Osteocyte (in vitro differentiated cells): ENCODE data around the gene NCKAP1. TPM values are rescaled to one million over a fixed set of nuclear protein-coding genes. Genes with fewer than 3 reads are reported as not detected.

Source experiments
- DNase-seq: peaks from one replicate; pipeline ENCODE4 v3.0.0; 2021; ENCODE audit warnings: mixed read lengths; ENCODE audit not compliant: unreplicated experiment; ENCODE audit errors: extremely low spot score
- H3K27ac Mint-ChIP-seq: one replicate; pipeline ENCODE4 v1.8.0; 2021; ENCODE audit warnings: mild to moderate bottlenecking, mixed read lengths; ENCODE audit not compliant: unreplicated experiment
- H3K27me3 Mint-ChIP-seq: one replicate; pipeline ENCODE4 v1.8.0; 2021; ENCODE audit warnings: mixed read lengths; ENCODE audit not compliant: unreplicated experiment
- H3K36me3 Mint-ChIP-seq: one replicate; pipeline ENCODE4 v1.8.0; 2021; ENCODE audit warnings: mixed read lengths; ENCODE audit not compliant: unreplicated experiment
- H3K4me1 Mint-ChIP-seq: one replicate; pipeline ENCODE4 v1.8.0; 2021; ENCODE audit warnings: mixed read lengths; ENCODE audit not compliant: unreplicated experiment
- H3K4me3 Mint-ChIP-seq: one replicate; pipeline ENCODE4 v1.8.0; 2021; ENCODE audit warnings: mild to moderate bottlenecking, moderate library complexity, mixed read lengths; ENCODE audit not compliant: unreplicated experiment
- H3K9me3 Mint-ChIP-seq: one replicate; pipeline ENCODE4 v1.8.0; 2021; ENCODE audit warnings: mixed read lengths; ENCODE audit not compliant: unreplicated experiment
- total RNA-seq: library from RNA; stranded (reverse); gene quantifications from 2 replicates; pipeline ENCODE4 v1.2.1, GENCODE V29; 2021
- TF ChIP-seq, protein P1 (sequence below): fragments of 200-600 bp; sonication (generic); IDR thresholded peaks from 2 replicates; pipeline ENCODE4 v1.5.0; 2021; ENCODE audit warnings: antibody characterized with exemption, mild to moderate bottlenecking, moderate library complexity

NCKAP1 gene
- total RNA-seq, 1 donor from 2014 or later = 165 TPM

DNA sequence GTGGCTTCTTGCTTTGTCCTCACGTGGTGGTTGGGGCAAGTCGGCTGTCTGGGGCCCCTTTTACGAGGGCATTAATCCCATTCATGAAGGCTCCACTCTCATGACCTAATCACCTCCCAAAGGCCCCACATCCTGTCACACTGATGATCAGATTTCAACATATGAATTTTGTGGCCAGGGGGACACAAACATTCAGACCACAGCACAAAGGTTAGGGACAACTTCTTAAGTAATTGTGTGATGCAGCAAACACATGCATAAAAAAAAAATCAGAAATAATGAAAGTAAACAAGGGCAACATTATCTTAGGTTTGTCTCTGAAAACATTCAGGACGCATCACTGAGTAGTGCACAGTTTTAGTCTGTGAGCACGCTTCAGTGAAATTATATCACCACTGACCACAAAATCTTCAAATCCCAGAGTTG lies 117.6 kb downstream of the NCKAP1 start:
- no peaks in the 10 kb centered on the region for H3K27me3 Mint-ChIP-seq
- H3K27ac Mint-ChIP-seq = no peak overlapping the region
- peaks cover 4% of the 10 kb centered on the region for H3K9me3 Mint-ChIP-seq
- no peak for DNase-seq
- peaks cover 44% of the 10 kb centered on the region for H3K36me3 Mint-ChIP-seq
- TF ChIP-seq, protein P1, sequence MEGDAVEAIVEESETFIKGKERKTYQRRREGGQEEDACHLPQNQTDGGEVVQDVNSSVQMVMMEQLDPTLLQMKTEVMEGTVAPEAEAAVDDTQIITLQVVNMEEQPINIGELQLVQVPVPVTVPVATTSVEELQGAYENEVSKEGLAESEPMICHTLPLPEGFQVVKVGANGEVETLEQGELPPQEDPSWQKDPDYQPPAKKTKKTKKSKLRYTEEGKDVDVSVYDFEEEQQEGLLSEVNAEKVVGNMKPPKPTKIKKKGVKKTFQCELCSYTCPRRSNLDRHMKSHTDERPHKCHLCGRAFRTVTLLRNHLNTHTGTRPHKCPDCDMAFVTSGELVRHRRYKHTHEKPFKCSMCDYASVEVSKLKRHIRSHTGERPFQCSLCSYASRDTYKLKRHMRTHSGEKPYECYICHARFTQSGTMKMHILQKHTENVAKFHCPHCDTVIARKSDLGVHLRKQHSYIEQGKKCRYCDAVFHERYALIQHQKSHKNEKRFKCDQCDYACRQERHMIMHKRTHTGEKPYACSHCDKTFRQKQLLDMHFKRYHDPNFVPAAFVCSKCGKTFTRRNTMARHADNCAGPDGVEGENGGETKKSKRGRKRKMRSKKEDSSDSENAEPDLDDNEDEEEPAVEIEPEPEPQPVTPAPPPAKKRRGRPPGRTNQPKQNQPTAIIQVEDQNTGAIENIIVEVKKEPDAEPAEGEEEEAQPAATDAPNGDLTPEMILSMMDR = no peak
- H3K4me3 Mint-ChIP-seq = no peak overlapping the region
- peaks cover 38% of the 10 kb centered on the region for H3K4me1 Mint-ChIP-seq

DNA sequence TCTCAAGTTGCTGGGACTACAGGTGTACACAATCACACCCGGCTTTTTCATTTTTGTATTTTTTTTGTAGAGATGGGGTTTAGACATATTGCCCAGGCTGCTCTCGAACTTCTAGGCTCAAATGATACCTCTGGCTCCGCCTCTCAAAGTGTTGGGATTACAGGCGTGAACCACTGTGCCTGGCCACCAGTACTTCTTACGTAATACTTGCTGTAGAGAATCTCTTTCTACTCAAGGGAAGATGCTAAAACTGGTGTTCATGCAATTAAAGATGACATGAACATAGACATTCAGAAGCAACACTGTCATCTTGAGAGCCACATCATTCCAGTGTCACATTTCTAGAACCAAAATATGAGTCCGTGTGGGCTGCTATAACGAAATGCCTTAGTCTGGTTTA lies 118.2 kb downstream of the NCKAP1 start:
- TF ChIP-seq, protein P1 = no peak
- Mint-ChIP-seq H3K27ac (no peak overlapping the region), H3K4me1 (peaks cover 42% of the 10 kb centered on the region), H3K9me3 (peaks cover 4% of the 10 kb centered on the region), H3K4me3 (no peak overlapping the region), H3K36me3 (peaks cover 42% of the 10 kb centered on the region), H3K27me3 (no peaks in the 10 kb centered on the region)
- DNase-seq = no peak

DNA sequence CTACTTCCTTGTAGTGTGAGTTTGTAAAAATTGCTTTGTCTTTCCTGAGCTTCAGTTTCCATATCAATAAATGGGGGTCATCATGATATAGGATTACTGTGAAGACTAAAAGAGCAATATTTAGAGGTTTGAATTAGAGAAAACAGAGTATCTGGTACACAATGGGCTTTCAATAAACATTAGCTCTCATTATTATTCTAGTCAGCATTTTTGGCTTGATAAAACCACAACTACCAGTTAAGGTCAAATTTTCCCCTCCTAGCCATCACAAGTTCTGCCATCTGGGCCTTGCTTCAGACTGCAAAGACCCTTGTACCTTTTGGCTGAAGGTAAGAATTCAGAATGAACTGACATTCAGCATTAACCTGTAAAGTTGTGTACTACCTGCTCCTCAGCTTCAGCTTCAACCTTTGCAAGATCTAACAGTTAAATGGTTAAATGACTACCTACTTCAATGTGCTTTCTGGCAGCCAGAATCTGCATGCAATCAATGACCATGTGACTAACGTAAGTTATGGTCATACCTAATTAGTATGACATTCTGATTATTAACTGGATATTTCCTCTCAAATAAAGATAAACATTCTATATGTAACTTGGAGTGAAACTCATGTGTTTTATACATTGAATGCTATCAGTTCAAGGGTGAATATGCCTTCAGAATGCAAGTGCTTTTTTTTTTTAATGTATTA lies 119.2 kb downstream of the NCKAP1 start:
- H3K36me3 Mint-ChIP-seq = peaks cover 35% of the 10 kb centered on the region
- H3K9me3 Mint-ChIP-seq = peaks cover 4% of the 10 kb centered on the region
- peaks cover 48% of the 10 kb centered on the region for H3K4me1 Mint-ChIP-seq
- TF ChIP-seq, protein P1 = no peak
- no peaks in the 10 kb centered on the region for H3K27me3 Mint-ChIP-seq
- H3K4me3 Mint-ChIP-seq = no peak overlapping the region
- DNase-seq = no peak
- no peak overlapping the region for H3K27ac Mint-ChIP-seq

DNA sequence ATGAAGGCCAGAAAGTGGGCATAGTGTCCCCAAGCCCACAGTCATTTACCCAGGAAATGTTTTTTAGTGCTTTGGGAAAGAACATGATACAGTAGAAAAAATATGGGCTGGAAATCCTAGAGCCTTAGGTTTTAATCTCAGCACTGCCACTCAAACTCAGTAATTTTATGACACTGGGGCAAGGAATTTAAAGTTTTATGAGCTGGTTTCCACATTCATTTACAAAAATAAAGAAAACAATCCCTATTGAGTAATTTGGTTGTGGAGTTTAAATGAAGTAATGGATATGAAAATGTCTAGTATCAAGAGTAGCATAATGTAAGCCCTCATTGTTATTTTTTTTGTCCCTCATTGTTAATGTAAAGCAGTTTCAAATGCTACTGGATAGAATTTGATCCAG lies 120.3 kb downstream of the NCKAP1 start:
- Mint-ChIP-seq H3K36me3 (peaks cover 31% of the 10 kb centered on the region), H3K27ac (peak overlapping the region; percentile 72), H3K4me1 (peaks cover 48% of the 10 kb centered on the region), H3K9me3 (peaks cover 4% of the 10 kb centered on the region), H3K4me3 (no peak overlapping the region), H3K27me3 (no peaks in the 10 kb centered on the region)
- TF ChIP-seq, protein P1 = no peak
- DNase-seq = no peak

DNA sequence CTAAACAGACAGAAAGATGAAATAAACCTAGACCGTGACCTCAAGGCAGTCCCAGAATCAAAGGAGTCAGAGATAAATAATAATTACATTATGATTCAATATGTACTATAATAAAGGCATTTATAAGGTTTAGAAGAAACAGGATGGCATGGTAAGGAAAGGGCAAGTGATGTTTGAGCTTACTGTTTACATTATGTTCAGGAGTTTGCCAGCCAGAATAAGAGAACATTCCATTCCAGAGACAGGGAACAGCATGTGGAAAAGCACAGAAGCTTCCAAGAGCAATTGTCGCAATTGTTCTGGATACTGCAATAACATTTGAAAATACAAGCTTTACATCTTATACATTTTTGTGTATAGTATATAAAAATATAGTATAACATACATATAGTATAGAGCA lies 121.8 kb downstream of the NCKAP1 start:
- no peak overlapping the region for H3K4me3 Mint-ChIP-seq
- peaks cover 59% of the 10 kb centered on the region for H3K4me1 Mint-ChIP-seq
- TF ChIP-seq, protein P1 = no peak
- H3K9me3 Mint-ChIP-seq = peaks cover 4% of the 10 kb centered on the region
- peaks cover 23% of the 10 kb centered on the region for H3K36me3 Mint-ChIP-seq
- peak overlapping the region; percentile 85 for H3K27ac Mint-ChIP-seq
- H3K27me3 Mint-ChIP-seq = no peaks in the 10 kb centered on the region
- DNase-seq = no peak
